K562 (cell line): ENCODE data around the gene ITGBL1. TPM values are rescaled to one million over a fixed set of nuclear protein-coding genes. Genes with fewer than 3 reads are reported as not detected.

Experiments used
- ATAC-seq: fragments of 200-7000 bp; cut with Tn5 transposase; 3 replicates; pipeline ENCODE4 v1.9.1; 2020; ENCODE audit warnings: moderate library complexity
- BruUV-seq: library from RNA; stranded (reverse); fragments of 400-500 nt; replicated peaks from 2 replicates; lab custom pipeline; 2021; lab: Mats Ljungman, UMichigan
- CTCF ChIA-PET: fragments of 300-600 bp; formaldehyde crosslinking; extraction: SDS; loops from one replicate; lab custom pipeline; 2021; ENCODE audit warnings: low intra/inter-chr PET ratio; lab: Yijun Ruan, JAX
- POLR2A ChIA-PET: fragments of 300-600, 350-650 bp; sonication (Branson Sonifier 250); formaldehyde crosslinking; extraction: SDS; loops from one replicate; lab custom pipeline; 2021; ENCODE audit warnings: antibody characterized with exemption, inconsistent platforms; lab: Yijun Ruan, JAX
- DNase-seq, 4 experiments: peaks; one replicate each; pipeline versions ENCODE4 v3.0.0 to v3.0.0-alpha.2; 2011 to 2018; ENCODE audit warnings: low spot score in 3 of 4, mixed read lengths in 3 of 4; ENCODE audit errors: extremely low read depth in 1 of 4
- FAIRE-seq: peaks from 2 replicates; lab custom pipeline; 2011; peaks lifted over from hg19 to GRCh38; lab: Jason Lieb, UNC
- H2AFZ ChIP-seq: 2 replicates; pipeline ENCODE4 v1.6.0; 2011; ENCODE audit warnings: low read depth, low read length, control low read depth, inconsistent platforms
- H3K27ac ChIP-seq: fragments of 200-600 bp; 3 replicates; pipeline ENCODE4 v1.8.0; 2011; ENCODE audit warnings: low read depth, mild to moderate bottlenecking, control low read depth, inconsistent platforms, low read length, moderate library complexity, mixed read lengths; ENCODE audit errors: extremely low read depth
- H3K27me3 ChIP-seq, 2 experiments: fragments of 300-600 bp in 1 of 2; 2 replicates in 1 of 2; 3 replicates in 1 of 2; pipeline versions ENCODE4 v1.6.0 to v1.8.0; 2011; ENCODE audit warnings: inconsistent platforms in 2 of 2, low read length in 2 of 2, mild to moderate bottlenecking in 1 of 2, mixed read lengths in 1 of 2, moderate library complexity in 1 of 2; ENCODE audit not compliant: control insufficient read depth in 2 of 2, insufficient read depth in 2 of 2
- H3K36me3 ChIP-seq: fragments of 300-600 bp; 3 replicates; pipeline ENCODE4 v1.8.0; 2011; ENCODE audit warnings: mild to moderate bottlenecking, low read length, inconsistent platforms; ENCODE audit not compliant: control insufficient read depth, insufficient read depth
- H3K4me1 ChIP-seq, 2 experiments: fragments of 200-600 bp in 1 of 2; replicated peaks in 1 of 2; 2 replicates in 1 of 2; 3 replicates in 1 of 2; pipeline versions ENCODE4 v1.5.1 to v1.8.0; 2011; ENCODE audit warnings: inconsistent platforms in 2 of 2, low read length in 2 of 2, mild to moderate bottlenecking in 1 of 2, mixed read lengths in 1 of 2, moderate library complexity in 1 of 2; ENCODE audit not compliant: control insufficient read depth in 2 of 2, insufficient read depth in 2 of 2
- H3K4me2 ChIP-seq: 2 replicates; pipeline ENCODE4 v1.6.1; 2011; ENCODE audit warnings: low read length, control low read depth, inconsistent platforms, mixed read lengths; ENCODE audit not compliant: insufficient read depth
- H3K4me3 ChIP-seq: fragments of 200-600 bp; sonication (generic), shearing (Covaris generic); 2 replicates; pipeline ENCODE4 v1.5.1; 2016; ENCODE audit warnings: control low read depth, inconsistent platforms
- H3K79me2 ChIP-seq: fragments of 200-600 bp; 3 replicates; pipeline ENCODE4 v1.8.0; 2011; ENCODE audit warnings: low read length, inconsistent platforms; ENCODE audit not compliant: control insufficient read depth, insufficient read depth
- H3K9ac ChIP-seq, 2 experiments: 2 replicates each; pipeline versions ENCODE4 v1.6.0 to v1.6.1; 2011; ENCODE audit warnings: low read depth in 2 of 2, low read length in 2 of 2, control low read depth in 1 of 2, inconsistent platforms in 1 of 2, mild to moderate bottlenecking in 1 of 2, mixed read lengths in 1 of 2; ENCODE audit not compliant: insufficient read depth in 1 of 2
- H3K9me1 ChIP-seq: one replicate; pipeline ENCODE4 v1.6.0; 2011; ENCODE audit warnings: inconsistent platforms, mild to moderate bottlenecking, low read length, moderate library complexity; ENCODE audit not compliant: control insufficient read depth, insufficient read depth
- H3K9me3 ChIP-seq: replicated peaks from 2 replicates; pipeline ENCODE4 v1.5.1; 2011; ENCODE audit warnings: low read depth, low read length, inconsistent platforms; ENCODE audit not compliant: control insufficient read depth, insufficient read depth
- H4K20me1 ChIP-seq: replicated peaks from 2 replicates; pipeline ENCODE4 v1.6.1; 2011; ENCODE audit warnings: low read length, inconsistent platforms, mixed read lengths; ENCODE audit not compliant: control insufficient read depth, insufficient read depth
- ETV6 ChIP-seq, 3 experiments: fragments of 150-350 bp in 1 of 3; sonication (generic) in 1 of 3; formaldehyde crosslinking in 1 of 3; IDR thresholded peaks; 2 replicates each; pipeline versions ENCODE4 v1.6.1 to v1.8.0; 2014 to 2022; ENCODE audit warnings: borderline replicate concordance in 2 of 3, low read depth in 2 of 3, antibody characterized with exemption in 1 of 3, low read length in 1 of 3, mild to moderate bottlenecking in 1 of 3, missing genetic modification reagents in 1 of 3
- FOS ChIP-seq: IDR thresholded peaks from 3 replicates; pipeline ENCODE4 v1.6.1; 2011; ENCODE audit not compliant: insufficient read length; ENCODE audit errors: extremely low read depth
- GTF2F1 ChIP-seq: IDR thresholded peaks from 2 replicates; pipeline ENCODE4 v1.6.1; 2011; ENCODE audit warnings: low read depth, low read length, improper control_type of control experiment
- PHTF2 ChIP-seq: fragments of 250-450 bp; sonication (Bioruptor Pico); IDR thresholded peaks from 2 replicates; pipeline ENCODE4 v1.5.0; 2021; ENCODE audit warnings: mild to moderate bottlenecking
- POLR2G ChIP-seq: fragments of 200-400 bp; formaldehyde crosslinking; IDR thresholded peaks from 2 replicates; pipeline ENCODE4 v1.6.1; 2017; ENCODE audit warnings: low read depth, mild to moderate bottlenecking, antibody characterized with exemption, low read length, moderate library complexity
- SMAD3 ChIP-seq: fragments of 450-650 bp; formaldehyde crosslinking; conservative IDR thresholded peaks from 2 replicates; pipeline ENCODE4 v1.4.0; 2020; ENCODE audit warnings: mild to moderate bottlenecking
- ZNF175 ChIP-seq: fragments of 200-800 bp; sonication (Bioruptor generic); IDR thresholded peaks from 2 replicates; pipeline ENCODE4 v1.6.1; 2016; ENCODE audit warnings: low read depth, mild to moderate bottlenecking, missing genetic modification characterization, missing compliant biosample characterization
- WGBS: fragments of 100-300 bp; shearing (Covaris generic); methylation state at CpG from one replicate; pipeline ENCODE4 v1.1.6; 2016; ENCODE audit warnings: low coverage, mixed read lengths; ENCODE audit not compliant: insufficient coverage; ENCODE audit errors: missing lambda C conversion rate; 5-methylcytosine and 5-hydroxymethylcytosine counted together
- in situ Hi-C: fragments of 300-500 bp; cut with MboI; formaldehyde crosslinking; loops from 4 replicates; pipeline ENCODE4 v1.15.0; 2018; ENCODE audit warnings: inconsistent platforms, mixed read lengths
- intact Hi-C: fragments of 100-400 bp; cut with micrococcal nuclease; formaldehyde crosslinking; loops from 2 replicates; pipeline ENCODE4 v1.14.2; 2022
- polyA plus RNA-seq, 8 experiments: library from polyadenylated mRNA; depleted of rRNA in 4 of 8; stranded (reverse) in 5 of 8; unstranded in 3 of 8; fragments of >200 nt; fragmentation: Nextera tagmentation in 2 of 8; fragmentation: Illumina TruSeq in 1 of 8; extraction: Ambion mirVana in 2 of 8; extraction: Trizol in 1 of 8; gene quantifications; 2 replicates each; pipeline versions ENCODE4 v1.2.1 to v1.2.3, GENCODE V29; 2011 to 2014; ENCODE audit warnings: inconsistent platforms in 1 of 8, missing spikeins in 1 of 8
- total RNA-seq, 7 experiments: library from RNA; depleted of rRNA in 6 of 7; stranded (reverse); fragments of >200 nt in 6 of 7; fragmentation: Illumina TruSeq in 2 of 7; extraction: Trizol in 2 of 7; gene quantifications; 2 replicates each; pipeline versions ENCODE4 v1.2.1 to v1.2.3, GENCODE V29; 2011 to 2021; ENCODE audit warnings: low replicate concordance in 1 of 7

Gene ITGBL1
- total and polyA plus RNA-seq, 9 of the 15 experiments (the other 6 are each of a cell fraction or from before 2014, with no cell fraction given), result 0.04 to 0.73 (median 0.32) TPM; not detected in 1

DNA sequence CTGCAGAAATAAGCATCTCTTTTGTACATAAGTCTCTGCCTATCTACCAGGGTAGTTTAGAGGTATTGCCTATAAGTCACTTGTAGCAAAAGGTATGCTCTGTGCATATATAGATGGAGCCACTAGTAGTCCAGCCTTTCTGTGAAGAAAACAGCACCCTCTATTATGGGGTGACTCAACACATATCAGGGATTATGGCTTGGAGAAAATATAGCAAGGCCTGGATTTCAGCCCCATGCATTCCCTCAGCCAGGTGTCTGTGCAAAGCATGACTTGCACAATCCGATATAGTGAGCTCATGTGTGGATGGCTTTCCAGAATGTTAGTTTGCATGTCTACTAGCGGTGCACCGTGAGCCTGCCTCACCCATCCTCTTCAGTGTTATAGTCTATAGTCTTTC lies 22.7 kb upstream of the ITGBL1 start:
- 3% methylated on average over 3 of the region's 3 CpGs for WGBS
- FAIRE-seq (no peak), ATAC-seq (no peak), DNase-seq (no peak)
- no peak overlapping the region for H3K27ac ChIP-seq
- no peak overlapping the region for H3K9ac ChIP-seq
- POLR2A ChIA-PET, result no interaction called here
- intact Hi-C loops, result no loop called here
- CTCF ChIA-PET, result interaction anchor here (0.6 kb wide), 1 partner anchor 10 kb away, joined by 3 read pairs; no protein-coding TSS in a partner anchor
- H3K4me1 ChIP-seq, result no peaks in the 10 kb centered on the region
- no TSS peak for BruUV-seq
- no peak overlapping the region for H3K4me2 ChIP-seq
- no peaks in the 10 kb centered on the region for H3K36me3 ChIP-seq
- H3K9me3 ChIP-seq, result no peaks in the 10 kb centered on the region
- in situ Hi-C loops, result no loop called here
- no peak overlapping the region for H2AFZ ChIP-seq
- no peaks in the 10 kb centered on the region for H3K9me1 ChIP-seq
- H3K79me2 ChIP-seq, result no peaks in the 10 kb centered on the region
- no peak for TF ChIP-seq FOS
- TF ChIP-seq GTF2F1, result no peak
- TF ChIP-seq POLR2G, result no peak
- no peak for TF ChIP-seq ZNF175 (CRISPR knock-in tag)
- TF ChIP-seq ETV6 (IDR thresholded peaks at IDR 0.05; ENCODE audit: borderline replicate concordance in 1 of 2, low read depth in 2 of 2, low read length in 1 of 2), result no peak
- no peak for TF ChIP-seq ETV6 (CRISPR knock-in tag; IDR thresholded peaks at IDR 0.05; ENCODE audit: borderline replicate concordance)
- no peak for TF ChIP-seq SMAD3 (CRISPR knock-in tag)
- H4K20me1 ChIP-seq, result no peaks in the 10 kb centered on the region
- H3K27me3 ChIP-seq, result no peaks in the 10 kb centered on the region
- no peak overlapping the region for H3K4me3 ChIP-seq

GRCh38 chr13:101433895-101434294 lies 18.6 kb upstream of the ITGBL1 start:
- H3K9ac ChIP-seq, result no peak overlapping the region
- H3K27me3 ChIP-seq, result no peaks in the 10 kb centered on the region
- H3K4me3 ChIP-seq, result no peak overlapping the region
- in situ Hi-C loops (no loop called here), intact Hi-C loops (no loop called here)
- no peaks in the 10 kb centered on the region for H3K4me1 ChIP-seq
- H3K4me2 ChIP-seq, result no peak overlapping the region
- DNase-seq (no peak), FAIRE-seq (no peak), ATAC-seq (no peak)
- CTCF ChIA-PET, result no interaction called here
- H4K20me1 ChIP-seq, result no peaks in the 10 kb centered on the region
- H3K27ac ChIP-seq, result no peak overlapping the region
- no peaks in the 10 kb centered on the region for H3K36me3 ChIP-seq
- H3K9me3 ChIP-seq, result no peaks in the 10 kb centered on the region
- no peak for TF ChIP-seq PHTF2
- POLR2A ChIA-PET, result no interaction called here
- H3K9me1 ChIP-seq, result no peaks in the 10 kb centered on the region
- no peaks in the 10 kb centered on the region for H3K79me2 ChIP-seq
- H2AFZ ChIP-seq, result no peak overlapping the region
- no TSS peak for BruUV-seq
